HCEC 1CT (cell line): ENCODE measurements around the gene SCMH1.
"Not testable (repeated sequence)": the region's sequence is repeated elsewhere in the genome, so short reads cannot be mapped to it uniquely, and the experiment has no call there.

ENCODE experiments used
- DNase-seq: peaks from one replicate; pipeline ENCODE4 v3.0.0-alpha.2; 2017

SCMH1 gene

GRCh38 chr1:41149570-41149969 lies 92.5 kb downstream of the SCMH1 start:
- no peak for DNase-seq

- DNase-seq: no peak
Measured at GRCh38 chr1:41144285-41144684, 97.8 kb downstream of the SCMH1 start.

GRCh38 chr1:41138549-41138948 lies 103.6 kb downstream of the SCMH1 start:
- no peak for DNase-seq

GRCh38 chr1:41135196-41135947 lies 106.7 kb downstream of the SCMH1 start:
- DNase-seq: no peak

GRCh38 chr1:41134325-41134724 lies 107.8 kb downstream of the SCMH1 start:
- DNase-seq: not testable (repeated sequence)

GRCh38 chr1:41122851-41123518 lies 119.1 kb downstream of the SCMH1 start:
- DNase-seq: peak; percentile 92

- DNase-seq: no peak
Measured at GRCh38 chr1:41122148-41122547, 120.0 kb downstream of the SCMH1 start.

- DNase-seq: no peak
Measured at GRCh38 chr1:41118645-41119044, 123.5 kb downstream of the SCMH1 start.

- DNase-seq: not testable (repeated sequence)
Measured at GRCh38 chr1:41117241-41117640, 124.9 kb downstream of the SCMH1 start.

- no peak for DNase-seq
Measured at GRCh38 chr1:41110736-41111135, 131.4 kb downstream of the SCMH1 start.

GRCh38 chr1:41110286-41110685 lies 131.8 kb downstream of the SCMH1 start:
- DNase-seq: no peak

GRCh38 chr1:41109310-41110197 lies 132.6 kb downstream of the SCMH1 start:
- DNase-seq: peak; percentile 88

- DNase-seq: peak; percentile 35
Measured at GRCh38 chr1:41108696-41109275, 133.3 kb downstream of the SCMH1 start.

- DNase-seq: no peak
Measured at GRCh38 chr1:41103766-41104165, 138.3 kb downstream of the SCMH1 start.

- no peak for DNase-seq
Measured at GRCh38 chr1:41102653-41103052, 139.5 kb downstream of the SCMH1 start.

- peak; percentile 84 for DNase-seq
Measured at GRCh38 chr1:41101950-41102607, 140.0 kb downstream of the SCMH1 start.

- DNase-seq: no peak
Measured at GRCh38 chr1:41101076-41101475, 141.0 kb downstream of the SCMH1 start.

- no peak for DNase-seq
Measured at GRCh38 chr1:41100170-41100569, 141.9 kb downstream of the SCMH1 start.

GRCh38 chr1:41098730-41099460 lies 143.2 kb downstream of the SCMH1 start:
- no peak for DNase-seq

- no peak for DNase-seq
Measured at GRCh38 chr1:41097105-41097504, 145.0 kb downstream of the SCMH1 start.

- no peak for DNase-seq
Measured at GRCh38 chr1:41093826-41094225, 148.3 kb downstream of the SCMH1 start.

GRCh38 chr1:41086921-41087320 lies 155.2 kb downstream of the SCMH1 start:
- no peak for DNase-seq
